Fibroblast of upper back skin (primary cell): ENCODE data around the gene ERGIC1.
A peak's percentile ranks its signal among the peaks of the same experiment; 100 is the strongest.
"Not testable (repeated sequence)": the region's sequence is repeated elsewhere in the genome, so short reads cannot be mapped to it uniquely, and the experiment has no call there.

Source experiments
- DNase-seq: peaks from one replicate; pipeline ENCODE4 v3.0.0-alpha.2; 2013

ERGIC1 gene

GRCh38 chr5:172830876-172831662 lies 3.0 kb upstream of the ERGIC1 start:
- DNase-seq: peak; percentile 74

- no peak for DNase-seq
Observed at GRCh38 chr5:172832383-172833315, 1.4 kb upstream of the ERGIC1 start.

GRCh38 chr5:172833372-172833685 lies 722 bp upstream of the ERGIC1 start:
- DNase-seq: no peak

GRCh38 chr5:172834415-172835289 lies 601 bp downstream of the ERGIC1 start:
- DNase-seq: no peak

GRCh38 chr5:172835290-172835993 lies 1.4 kb downstream of the ERGIC1 start:
- no peak for DNase-seq

GRCh38 chr5:172835994-172836356 lies 1.9 kb downstream of the ERGIC1 start:
- DNase-seq: no peak

- DNase-seq: no peak
Observed at GRCh38 chr5:172837640-172838039, 3.6 kb downstream of the ERGIC1 start.

GRCh38 chr5:172838151-172838875 lies 4.3 kb downstream of the ERGIC1 start:
- DNase-seq: no peak

GRCh38 chr5:172839669-172840431 lies 5.8 kb downstream of the ERGIC1 start:
- no peak for DNase-seq

- no peak for DNase-seq
Observed at GRCh38 chr5:172840432-172841154, 6.5 kb downstream of the ERGIC1 start.

GRCh38 chr5:172841256-172841655 lies 7.2 kb downstream of the ERGIC1 start:
- no peak for DNase-seq

GRCh38 chr5:172843825-172844576 lies 9.9 kb downstream of the ERGIC1 start:
- no peak for DNase-seq

- no peak for DNase-seq
Observed at GRCh38 chr5:172844577-172844838, 10.5 kb downstream of the ERGIC1 start.

- DNase-seq: no peak
Observed at GRCh38 chr5:172845154-172845553, 11.1 kb downstream of the ERGIC1 start.

- DNase-seq: no peak
Observed at GRCh38 chr5:172845576-172845975, 11.5 kb downstream of the ERGIC1 start.

- DNase-seq: no peak
Observed at GRCh38 chr5:172846249-172846648, 12.2 kb downstream of the ERGIC1 start.

GRCh38 chr5:172846677-172847076 lies 12.6 kb downstream of the ERGIC1 start:
- DNase-seq: no peak

- DNase-seq: not testable (repeated sequence)
Observed at GRCh38 chr5:172847584-172847983, 13.5 kb downstream of the ERGIC1 start.

- no peak for DNase-seq
Observed at GRCh38 chr5:172848419-172848818, 14.4 kb downstream of the ERGIC1 start.
